HEK293 (cell line): ENCODE results near the gene APBB1.

Experiments
- CTCF ChIP-seq: fragments of 450-650 bp; formaldehyde crosslinking; IDR thresholded peaks from 2 replicates; pipeline ENCODE4 v1.5.1; 2016; ENCODE audit warnings: missing biosample characterization, missing genetic modification characterization
- ZBTB21 ChIP-seq: fragments of 450-650 bp; formaldehyde crosslinking; IDR thresholded peaks from 2 replicates; pipeline ENCODE4 v1.5.1; 2017; ENCODE audit warnings: missing biosample characterization, missing genetic modification characterization
- ZBTB44 ChIP-seq: fragments of 450-650 bp; IDR thresholded peaks from 2 replicates; pipeline ENCODE4 v1.5.1; 2018; ENCODE audit warnings: missing biosample characterization, mild to moderate bottlenecking, missing genetic modification characterization
- ZNF140 ChIP-seq: fragments of 450-650 bp; formaldehyde crosslinking; IDR thresholded peaks from 2 replicates; pipeline ENCODE4 v1.5.1; 2016; ENCODE audit warnings: missing biosample characterization, missing genetic modification characterization
- ZNF558 ChIP-seq: fragments of 450-650 bp; formaldehyde crosslinking; IDR thresholded peaks from 2 replicates; pipeline ENCODE4 v1.5.1; 2016; ENCODE audit warnings: missing biosample characterization, missing genetic modification characterization
- ZNF560 ChIP-seq: fragments of 450-650 bp; formaldehyde crosslinking; IDR thresholded peaks from 2 replicates; pipeline ENCODE4 v1.5.1; 2017; ENCODE audit warnings: missing biosample characterization, missing genetic modification characterization, borderline replicate concordance

GRCh38 chr11:6387811-6388599, 30.9 kb downstream of the APBB1 start:
- TF ChIP-seq CTCF (tag by site-specific recombination) (no peak), ZBTB21 (tag by site-specific recombination) (no peak), ZNF560 (no peak), ZNF140 (tag by site-specific recombination) (no peak), ZNF558 (no peak), ZBTB44 (tag by site-specific recombination) (no peak)
